Caco-2 (cell line): ENCODE data around the gene REC114. TPM values are rescaled to one million over a fixed set of nuclear protein-coding genes. Genes with fewer than 3 reads are reported as not detected.

Experiments used
- BruUV-seq: library from RNA; stranded (reverse); fragments of 400-500 nt; replicated peaks from 2 replicates; lab custom pipeline; 2021; lab: Mats Ljungman, UMichigan
- CTCF ChIA-PET: fragments of 300-600 bp; sonication (Branson Sonifier 250); formaldehyde crosslinking; loops from one replicate; lab custom pipeline; 2022; ENCODE audit warnings: antibody characterized with exemption; lab: Charles Lee
- POLR2A ChIA-PET: fragments of 300-600 bp; sonication (Branson Sonifier 250); formaldehyde crosslinking; loops from one replicate; lab custom pipeline; 2022; ENCODE audit warnings: antibody characterized with exemption; lab: Charles Lee
- DNase-seq, 2 experiments: peaks; one replicate each; pipeline versions ENCODE4 v3.0.0 to v3.0.0-alpha.2; 2020 to 2022
- H3K27me3 ChIP-seq: replicated peaks from 2 replicates; pipeline ENCODE4 v1.6.0; 2011; ENCODE audit warnings: low read length; ENCODE audit not compliant: control insufficient read depth, insufficient read depth
- H3K36me3 ChIP-seq: 2 replicates; pipeline ENCODE4 v1.5.1; 2011; ENCODE audit warnings: low read length; ENCODE audit not compliant: control insufficient read depth, insufficient read depth
- H3K4me1 ChIP-seq: fragments of 250-450 bp; sonication (Bioruptor Pico); 2 replicates; pipeline ENCODE4 v1.5.1; 2020; ENCODE audit warnings: mild to moderate bottlenecking
- H3K4me3 ChIP-seq: 2 replicates; pipeline ENCODE4 v1.5.1; 2011; ENCODE audit warnings: low read depth, mild to moderate bottlenecking, control low read depth, low read length
- H3K9me3 ChIP-seq: fragments of 250-450 bp; sonication (Bioruptor Pico); 2 replicates; pipeline ENCODE4 v1.5.1; 2020; ENCODE audit warnings: mild to moderate bottlenecking, moderate library complexity
- H3K27ac Mint-ChIP-seq: one replicate; pipeline ENCODE4 v1.8.0; 2022; ENCODE audit warnings: mixed read lengths; ENCODE audit not compliant: unreplicated experiment
- H3K27me3 Mint-ChIP-seq: one replicate; pipeline ENCODE4 v1.8.0; 2022; ENCODE audit warnings: mixed read lengths; ENCODE audit not compliant: insufficient read depth, unreplicated experiment
- H3K36me3 Mint-ChIP-seq: one replicate; pipeline ENCODE4 v1.8.0; 2022; ENCODE audit warnings: mild to moderate bottlenecking, mixed read lengths; ENCODE audit not compliant: insufficient read depth, unreplicated experiment
- H3K4me1 Mint-ChIP-seq: one replicate; pipeline ENCODE4 v1.8.0; 2022; ENCODE audit warnings: low read depth, mixed read lengths; ENCODE audit not compliant: unreplicated experiment
- H3K4me3 Mint-ChIP-seq: one replicate; pipeline ENCODE4 v1.8.0; 2022; ENCODE audit warnings: mild to moderate bottlenecking, moderate library complexity, mixed read lengths; ENCODE audit not compliant: unreplicated experiment
- H3K9me3 Mint-ChIP-seq: one replicate; pipeline ENCODE4 v1.8.0; 2022; ENCODE audit warnings: mixed read lengths; ENCODE audit not compliant: unreplicated experiment
- intact Hi-C: fragments of 100-400 bp; cut with micrococcal nuclease; formaldehyde crosslinking; loops from one replicate; pipeline ENCODE4 v1.10.0; 2022; ENCODE audit not compliant: unreplicated experiment
- total RNA-seq: library from RNA; stranded (reverse); gene quantifications from 2 replicates; pipeline ENCODE4 v1.2.3, GENCODE V29; 2022
- TF ChIP-seq, protein P1 (sequence below), 2 experiments: fragments of 200-600 bp in 1 of 2; IDR thresholded peaks; 1 replicate in 1 of 2; 2 replicates in 1 of 2; pipeline versions ENCODE4 v1.5.1 to v1.8.0; 2011 to 2022; ENCODE audit warnings: antibody characterized with exemption in 1 of 2, control low read depth in 1 of 2, inconsistent platforms in 1 of 2, low read depth in 1 of 2, low read length in 1 of 2, mild to moderate bottlenecking in 1 of 2, moderate library complexity in 1 of 2; ENCODE audit not compliant: insufficient read depth in 1 of 2, severe bottlenecking in 1 of 2, unreplicated experiment in 1 of 2

REC114 gene
- total RNA-seq, 1 experiment from 2014 or later: not detected

GRCh38 chr15:73584699-73585420 is 141.9 kb downstream of the REC114 start:
- no peaks in the 10 kb centered on the region for H3K9me3 ChIP-seq
- no peaks in the 10 kb centered on the region for H3K27me3 ChIP-seq
- Mint-ChIP-seq H3K36me3 (peaks cover 59% of the 10 kb centered on the region), H3K27me3 (no peaks in the 10 kb centered on the region), H3K4me1 (peaks cover 5% of the 10 kb centered on the region), H3K27ac (no peak overlapping the region), H3K9me3 (no peaks in the 10 kb centered on the region), H3K4me3 (no peak overlapping the region)
- H3K4me1 ChIP-seq: no peaks in the 10 kb centered on the region
- no peak for DNase-seq
- POLR2A ChIA-PET: no interaction called here
- no peak overlapping the region for H3K4me3 ChIP-seq
- CTCF ChIA-PET: no interaction called here
- peaks cover 1% of the 10 kb centered on the region; the same call in 1 of the 2 replicates for H3K36me3 ChIP-seq
- no TSS peak for BruUV-seq
- TF ChIP-seq, protein P1, sequence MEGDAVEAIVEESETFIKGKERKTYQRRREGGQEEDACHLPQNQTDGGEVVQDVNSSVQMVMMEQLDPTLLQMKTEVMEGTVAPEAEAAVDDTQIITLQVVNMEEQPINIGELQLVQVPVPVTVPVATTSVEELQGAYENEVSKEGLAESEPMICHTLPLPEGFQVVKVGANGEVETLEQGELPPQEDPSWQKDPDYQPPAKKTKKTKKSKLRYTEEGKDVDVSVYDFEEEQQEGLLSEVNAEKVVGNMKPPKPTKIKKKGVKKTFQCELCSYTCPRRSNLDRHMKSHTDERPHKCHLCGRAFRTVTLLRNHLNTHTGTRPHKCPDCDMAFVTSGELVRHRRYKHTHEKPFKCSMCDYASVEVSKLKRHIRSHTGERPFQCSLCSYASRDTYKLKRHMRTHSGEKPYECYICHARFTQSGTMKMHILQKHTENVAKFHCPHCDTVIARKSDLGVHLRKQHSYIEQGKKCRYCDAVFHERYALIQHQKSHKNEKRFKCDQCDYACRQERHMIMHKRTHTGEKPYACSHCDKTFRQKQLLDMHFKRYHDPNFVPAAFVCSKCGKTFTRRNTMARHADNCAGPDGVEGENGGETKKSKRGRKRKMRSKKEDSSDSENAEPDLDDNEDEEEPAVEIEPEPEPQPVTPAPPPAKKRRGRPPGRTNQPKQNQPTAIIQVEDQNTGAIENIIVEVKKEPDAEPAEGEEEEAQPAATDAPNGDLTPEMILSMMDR (IDR thresholded peaks at IDR 0.05; ENCODE audit: insufficient read depth in 1 of 2, low read depth in 1 of 2, low read length in 1 of 2, severe bottlenecking in 1 of 2, unreplicated experiment in 1 of 2): no peak
- intact Hi-C loops: no loop called here

GRCh38 chr15:73585871-73586654 is 143.1 kb downstream of the REC114 start:
- no TSS peak for BruUV-seq
- no peaks in the 10 kb centered on the region for H3K9me3 Mint-ChIP-seq
- peaks cover 64% of the 10 kb centered on the region for H3K36me3 Mint-ChIP-seq

DNA sequence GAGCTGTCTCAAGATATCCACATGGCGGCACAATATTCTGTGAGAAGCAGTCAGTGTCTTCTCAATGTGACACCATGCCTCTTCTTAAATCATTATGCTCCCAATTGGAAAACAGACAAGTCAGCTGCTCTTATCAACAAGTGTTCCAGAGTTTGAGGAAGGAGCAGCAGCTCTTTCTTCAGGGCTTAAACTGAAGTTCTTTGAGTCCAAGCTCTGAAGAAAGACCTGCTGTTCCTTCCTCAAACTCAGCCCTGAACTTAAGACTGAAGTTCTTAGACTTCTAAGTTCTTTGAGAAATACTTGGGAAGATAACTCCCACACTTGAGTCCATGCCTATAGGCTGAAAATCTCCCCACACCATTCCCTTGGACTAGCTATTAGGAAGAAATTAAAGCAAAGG is 146.8 kb downstream of the REC114 start:
- Mint-ChIP-seq H3K4me3 (no peak overlapping the region), H3K27ac (no peak overlapping the region), H3K27me3 (no peaks in the 10 kb centered on the region), H3K4me1 (peaks cover 5% of the 10 kb centered on the region), H3K36me3 (peaks cover 42% of the 10 kb centered on the region), H3K9me3 (no peaks in the 10 kb centered on the region)
- no peak for DNase-seq
- no peaks in the 10 kb centered on the region for H3K9me3 ChIP-seq
- H3K4me3 ChIP-seq: no peak overlapping the region
- H3K4me1 ChIP-seq: no peaks in the 10 kb centered on the region
- no peaks in the 10 kb centered on the region for H3K27me3 ChIP-seq
- H3K36me3 ChIP-seq: peaks cover 2% of the 10 kb centered on the region
- intact Hi-C loops: no loop called here
- TF ChIP-seq, protein P1 (IDR thresholded peaks at IDR 0.05; ENCODE audit: insufficient read depth in 1 of 2, low read depth in 1 of 2, low read length in 1 of 2, severe bottlenecking in 1 of 2, unreplicated experiment in 1 of 2): no peak
- CTCF ChIA-PET: interaction anchor here (0.6 kb wide), 1 partner anchor 1300 kb away, joined by 3 read pairs; no protein-coding TSS in a partner anchor
- POLR2A ChIA-PET: no interaction called here
- no TSS peak for BruUV-seq

More at GRCh38 chr15:73585871-73586654, 143.1 kb downstream of the REC114 start:
- no peak overlapping the region for H3K4me3 Mint-ChIP-seq
- Histone ChIP-seq H3K4me3 (no peak overlapping the region), H3K4me1 (no peaks in the 10 kb centered on the region), H3K36me3 (peaks cover 1% of the 10 kb centered on the region; the same call in 1 of the 2 replicates), H3K27me3 (no peaks in the 10 kb centered on the region), H3K9me3 (no peaks in the 10 kb centered on the region)
- no peaks in the 10 kb centered on the region for H3K27me3 Mint-ChIP-seq
- CTCF ChIA-PET: no interaction called here
- H3K27ac Mint-ChIP-seq: no peak overlapping the region
- intact Hi-C loops: no loop called here
- peaks cover 5% of the 10 kb centered on the region for H3K4me1 Mint-ChIP-seq
- no peak for DNase-seq
- TF ChIP-seq, protein P1 (IDR thresholded peaks at IDR 0.05; ENCODE audit: insufficient read depth in 1 of 2, low read depth in 1 of 2, low read length in 1 of 2, severe bottlenecking in 1 of 2, unreplicated experiment in 1 of 2): no peak
- POLR2A ChIA-PET: no interaction called here
